K562 (cell line): ENCODE data around the gene SAP30L. TPM values are rescaled to one million over a fixed set of nuclear protein-coding genes. Genes with fewer than 3 reads are reported as not detected.

Source experiments
- ADNP ChIP-seq: fragments of 200-800 bp; sonication (Bioruptor generic); IDR thresholded peaks from 2 replicates; pipeline ENCODE4 v1.6.1; 2016; ENCODE audit warnings: missing genetic modification characterization, missing compliant biosample characterization
- ATF1 ChIP-seq, 2 experiments: fragments of 450-650 bp in 1 of 2; IDR thresholded peaks; 2 replicates each; pipeline ENCODE4 v1.6.1; 2016; ENCODE audit warnings: missing compliant biosample characterization in 1 of 2, missing genetic modification characterization in 1 of 2
- CTCF ChIP-seq, 3 experiments: IDR thresholded peaks in 2 of 3; conservative IDR thresholded peaks in 1 of 3; 2 replicates each; pipeline ENCODE4 v1.5.1; 2011 to 2012; ENCODE audit warnings: low read length in 3 of 3, mild to moderate bottlenecking in 3 of 3, control low read depth in 2 of 3, improper control_type of control experiment in 1 of 3, inconsistent platforms in 1 of 3, low read depth in 1 of 3, mixed read lengths in 1 of 3, moderate library complexity in 1 of 3; ENCODE audit not compliant: insufficient read depth in 2 of 3
- DACH1 ChIP-seq: fragments of 450-650 bp; IDR thresholded peaks from 2 replicates; pipeline ENCODE4 v1.6.1; 2018; ENCODE audit not compliant: partially characterized antibody
- E2F8 ChIP-seq: fragments of 450-650 bp; IDR thresholded peaks from 2 replicates; pipeline ENCODE4 v1.7.1; 2018; ENCODE audit warnings: mild to moderate bottlenecking, low read depth; ENCODE audit not compliant: partially characterized antibody
- ETV1 ChIP-seq: fragments of 450-650 bp; conservative IDR thresholded peaks from 2 replicates; pipeline ENCODE4 v1.6.1; 2016; ENCODE audit warnings: missing genetic modification characterization, control low read depth, low read depth, missing compliant biosample characterization
- GABPB1 ChIP-seq: sonication (generic); formaldehyde crosslinking; IDR thresholded peaks from 2 replicates; pipeline ENCODE4 v1.8.0; 2022; ENCODE audit warnings: mild to moderate bottlenecking, missing genetic modification reagents
- GTF2A2 ChIP-seq: IDR thresholded peaks from 2 replicates; pipeline ENCODE4 v1.6.1; 2016; ENCODE audit warnings: mild to moderate bottlenecking, missing genetic modification characterization, missing compliant biosample characterization
- HEY1 ChIP-seq: fragments of 250-450 bp; sonication (Bioruptor Pico); IDR thresholded peaks from 2 replicates; pipeline ENCODE4 v1.5.0; 2020; ENCODE audit warnings: mild to moderate bottlenecking, moderate library complexity, borderline replicate concordance
- KDM2B ChIP-seq: fragments of 250-450 bp; sonication (Bioruptor Pico); IDR thresholded peaks from 2 replicates; pipeline ENCODE4 v1.8.0; 2021; ENCODE audit warnings: mild to moderate bottlenecking, moderate library complexity
- MAZ ChIP-seq, 2 experiments: fragments of 450-650 bp in 1 of 2; sonication (generic) in 1 of 2; formaldehyde crosslinking; IDR thresholded peaks in 1 of 2; conservative IDR thresholded peaks in 1 of 2; 2 replicates each; pipeline versions ENCODE4 v1.4.0 to v1.5.0; 2020; ENCODE audit warnings: mild to moderate bottlenecking in 1 of 2, missing genetic modification reagents in 1 of 2
- RAD21 ChIP-seq, 2 experiments: fragments of 250-450 bp in 1 of 2; fragments of 450-650 bp in 1 of 2; sonication (Bioruptor Pico) in 1 of 2; formaldehyde crosslinking in 1 of 2; IDR thresholded peaks in 1 of 2; conservative IDR thresholded peaks in 1 of 2; 2 replicates each; pipeline versions ENCODE4 v1.4.0 to v1.8.0; 2020 to 2022; ENCODE audit warnings: mild to moderate bottlenecking in 2 of 2, moderate library complexity in 1 of 2
- SAFB2 ChIP-seq: fragments of 200-400 bp; formaldehyde crosslinking; IDR thresholded peaks from 2 replicates; pipeline ENCODE4 v1.6.1; 2018; ENCODE audit warnings: borderline replicate concordance, low read length, low read depth, moderate library complexity; ENCODE audit not compliant: severe bottlenecking
- SREBF2 ChIP-seq: sonication (generic); formaldehyde crosslinking; IDR thresholded peaks from 2 replicates; pipeline ENCODE4 v1.4.0; 2020; ENCODE audit warnings: mild to moderate bottlenecking, missing genetic modification reagents
- STAG1 ChIP-seq: sonication (generic); formaldehyde crosslinking; IDR thresholded peaks from 2 replicates; pipeline ENCODE4 v1.5.0; 2020; ENCODE audit warnings: missing genetic modification reagents, borderline replicate concordance
- STAT5B ChIP-seq: fragments of 250-450 bp; sonication (Bioruptor Pico); IDR thresholded peaks from 2 replicates; pipeline ENCODE4 v1.8.0; 2021; ENCODE audit warnings: mild to moderate bottlenecking, inconsistent platforms
- ZNF224 ChIP-seq: sonication (generic); formaldehyde crosslinking; IDR thresholded peaks from 2 replicates; pipeline ENCODE4 v1.8.0; 2022; ENCODE audit warnings: mild to moderate bottlenecking, missing genetic modification reagents
- ZNF324 ChIP-seq: fragments of 250-450 bp; sonication (Bioruptor Pico); IDR thresholded peaks from 2 replicates; pipeline ENCODE4 v1.4.0; 2020; ENCODE audit warnings: mild to moderate bottlenecking
- ZNF507 ChIP-seq: conservative IDR thresholded peaks from 2 replicates; pipeline ENCODE4 v1.6.1; 2017; ENCODE audit warnings: missing genetic modification characterization, missing compliant biosample characterization
- ZNF512 ChIP-seq: IDR thresholded peaks from 2 replicates; pipeline ENCODE4 v1.6.1; 2016; ENCODE audit warnings: missing genetic modification characterization, missing compliant biosample characterization
- ZNF551 ChIP-seq: fragments of 250-450 bp; sonication (Bioruptor Pico); IDR thresholded peaks from 2 replicates; pipeline ENCODE4 v1.5.0; 2021; ENCODE audit warnings: mild to moderate bottlenecking, moderate library complexity
- ZNF583 ChIP-seq: fragments of 250-450 bp; sonication (Bioruptor Pico); IDR thresholded peaks from 2 replicates; pipeline ENCODE4 v1.4.0; 2020
- polyA plus RNA-seq, 8 experiments: library from polyadenylated mRNA; depleted of rRNA in 4 of 8; stranded (reverse) in 5 of 8; unstranded in 3 of 8; fragments of >200 nt; fragmentation: Nextera tagmentation in 2 of 8; fragmentation: Illumina TruSeq in 1 of 8; extraction: Ambion mirVana in 2 of 8; extraction: Trizol in 1 of 8; gene quantifications; 2 replicates each; pipeline versions ENCODE4 v1.2.1 to v1.2.3, GENCODE V29; 2011 to 2014; ENCODE audit warnings: inconsistent platforms in 1 of 8, missing spikeins in 1 of 8
- total RNA-seq, 7 experiments: library from RNA; depleted of rRNA in 6 of 7; stranded (reverse); fragments of >200 nt in 6 of 7; fragmentation: Illumina TruSeq in 2 of 7; extraction: Trizol in 2 of 7; gene quantifications; 2 replicates each; pipeline versions ENCODE4 v1.2.1 to v1.2.3, GENCODE V29; 2011 to 2021; ENCODE audit warnings: low replicate concordance in 1 of 7

The SAP30L gene
- total and polyA plus RNA-seq, 9 of the 15 experiments (the other 6 are each of a cell fraction or from before 2014, with no cell fraction given), result 5.1 to 33.6 (median 28.1) TPM

- TF ChIP-seq ZNF512 (tag) (no peak), KDM2B (CRISPR knock-in tag) (no peak), ZNF583 (CRISPR knock-in tag) (no peak), ZNF551 (no peak), SREBF2 (CRISPR knock-in tag) (no peak), ADNP (tag) (no peak), RAD21 (CRISPR knock-in tag; conservative IDR thresholded peaks at IDR 0.05 in 1 of 2, IDR thresholded peaks at IDR 0.05 in 1 of 2) (peak; percentile 91 to 94), ZNF324 (no peak), GTF2A2 (tag) (no peak), GABPB1 (CRISPR knock-in tag) (peak; percentile 60; the same call in 1 of the 2 replicates), STAT5B (CRISPR knock-in tag) (no peak), ETV1 (tag) (peak; percentile 74), MAZ (CRISPR knock-in tag; conservative IDR thresholded peaks at IDR 0.05 in 1 of 2, IDR thresholded peaks at IDR 0.05 in 1 of 2) (peak; percentile 57 to 67; a peak in 2 of 4 replicates), STAG1 (peak; percentile 85), ZNF507 (tag) (no peak), DACH1 (no peak), SAFB2 (no peak), ATF1 (CRISPR knock-in tag; IDR thresholded peaks at IDR 0.05) (no peak), ATF1 (tag; IDR thresholded peaks at IDR 0.05) (peak; percentile 25; the same call in 1 of the 2 replicates), ZNF224 (CRISPR knock-in tag) (no peak), HEY1 (CRISPR knock-in tag) (no peak), E2F8 (no peak), CTCF (IDR thresholded peaks at IDR 0.05 in 2 of 3, conservative IDR thresholded peaks at IDR 0.05 in 1 of 3; ENCODE audit: insufficient read depth in 2 of 3, low read depth in 1 of 3, low read length in 3 of 3) (peak; percentile 84 to 93 (median 91))
These were observed 40.6 kb upstream of the SAP30L start (continued) for GRCh38 chr5:154405078-154405792.
